ENCODE data around the gene UBE2D3. TPM values are rescaled to one million over a fixed set of nuclear protein-coding genes. Genes with fewer than 3 reads are reported as not detected.

Gene UBE2D3
- total and polyA plus RNA-seq, 8 donors = 143 to 398 (median 277) TPM

- Histone ChIP-seq H3K27me3 (no peaks in the 10 kb centered on the region), H3K9me3 (no peaks in the 10 kb centered on the region), H3K4me1 (no peaks in the 10 kb centered on the region), H3K4me3 (no peak overlapping the region), H3K36me3 (no peaks in the 10 kb centered on the region), H3K27ac (no peak overlapping the region)
- TF ChIP-seq POLR2AphosphoS5 (IDR thresholded peaks at IDR 0.05) (no peak), POLR2A (IDR thresholded peaks at IDR 0.05) (no peak), CTCF (IDR thresholded peaks at IDR 0.05) (no peak), EP300 (IDR thresholded peaks at IDR 0.05) (no peak)
- no peak for DNase-seq
- intact Hi-C loops (cut with DNase I; ENCODE audit: low total_unique reads) = no loop called here
These were observed 15.9 kb upstream of the UBE2D3 start for GRCh38 chr4:102843273-102843672.

GRCh38 chr4:102842367-102842766, 15.0 kb upstream of the UBE2D3 start:
- intact Hi-C loops (cut with DNase I; ENCODE audit: low total_unique reads) = no loop called here

GRCh38 chr4:102836596-102836995, 9.2 kb upstream of the UBE2D3 start:
- Histone ChIP-seq H3K27me3 (no peaks in the 10 kb centered on the region), H3K27ac (no peak overlapping the region), H3K36me3 (no peaks in the 10 kb centered on the region), H3K4me1 (no peaks in the 10 kb centered on the region), H3K9me3 (no peaks in the 10 kb centered on the region), H3K4me3 (no peak overlapping the region)
- DNase-seq = no peak
- WGBS, 5 donors = 95 to 100% (median 99%) methylated on average over 1 of the region's 1 CpG
- intact Hi-C loops (cut with DNase I; ENCODE audit: low total_unique reads) = no loop called here
- TF ChIP-seq EP300 (IDR thresholded peaks at IDR 0.05) (no peak), CTCF (IDR thresholded peaks at IDR 0.05) (no peak), POLR2AphosphoS5 (IDR thresholded peaks at IDR 0.05) (no peak), POLR2A (IDR thresholded peaks at IDR 0.05) (no peak)

More at GRCh38 chr4:102842367-102842766, 15.0 kb upstream of the UBE2D3 start:
- Histone ChIP-seq H3K36me3 (no peaks in the 10 kb centered on the region), H3K27ac (no peak overlapping the region), H3K27me3 (no peaks in the 10 kb centered on the region), H3K9me3 (no peaks in the 10 kb centered on the region), H3K4me1 (no peaks in the 10 kb centered on the region), H3K4me3 (no peak overlapping the region)
- TF ChIP-seq CTCF (IDR thresholded peaks at IDR 0.05) = no peak
- TF ChIP-seq POLR2A (IDR thresholded peaks at IDR 0.05) = no peak
- no peak for TF ChIP-seq POLR2AphosphoS5 (IDR thresholded peaks at IDR 0.05)
- TF ChIP-seq EP300 (IDR thresholded peaks at IDR 0.05) = no peak
- 77 to 89% (median 86%) methylated on average over 3 of the region's 3 CpGs for WGBS, 5 donors
- DNase-seq = no peak

- no peak for DNase-seq
- H3K27me3 ChIP-seq = no peaks in the 10 kb centered on the region
- H3K9me3 ChIP-seq = no peaks in the 10 kb centered on the region
- H3K36me3 ChIP-seq = no peaks in the 10 kb centered on the region
- H3K4me1 ChIP-seq = peaks cover 6 to 14% (median 11%) of the 10 kb centered on the region in 4 donors
- TF ChIP-seq POLR2A (IDR thresholded peaks at IDR 0.05) (no peak), CTCF (IDR thresholded peaks at IDR 0.05) (no peak), EP300 (IDR thresholded peaks at IDR 0.05) (no peak), POLR2AphosphoS5 (IDR thresholded peaks at IDR 0.05) (no peak)
- intact Hi-C loops (cut with DNase I; ENCODE audit: low total_unique reads) = no loop called here
- WGBS, 5 donors = 77 to 96% (median 86%) methylated on average over 1 of the region's 1 CpG
- H3K4me3 ChIP-seq = no peak overlapping the region
- H3K27ac ChIP-seq = no peak overlapping the region
These were observed 5.3 kb upstream of the UBE2D3 start for GRCh38 chr4:102832667-102833066.
